GM12878 (cell line): ENCODE results near the gene NCKAP5.

Source experiments
- EZH2 ChIP-seq: IDR thresholded peaks from 2 replicates; pipeline ENCODE4 v1.6.1; 2012; ENCODE audit warnings: low read depth, mild to moderate bottlenecking, control low read depth, inconsistent platforms, low read length, borderline replicate concordance; ENCODE audit not compliant: control insufficient read depth
- POLR2A ChIP-seq: IDR thresholded peaks from 2 replicates; pipeline ENCODE4 v1.6.1; 2011; ENCODE audit warnings: low read depth, mild to moderate bottlenecking, low read length
- RFX5 ChIP-seq: IDR thresholded peaks from 2 replicates; pipeline ENCODE4 v1.6.1; 2011; ENCODE audit warnings: low read depth, low read length, improper control_type of control experiment
- TCF7 ChIP-seq: IDR thresholded peaks from 2 replicates; pipeline ENCODE4 v1.6.1; 2014; ENCODE audit warnings: antibody characterized with exemption, borderline replicate concordance
- TF ChIP-seq, protein P1 (sequence below): fragments of 450-650 bp; IDR thresholded peaks from 2 replicates; pipeline ENCODE4 v1.6.1; 2017; ENCODE audit warnings: mild to moderate bottlenecking, moderate library complexity
- TF ChIP-seq, protein P2 (sequence below), 3 experiments: IDR thresholded peaks in 2 of 3; conservative IDR thresholded peaks in 1 of 3; 2 replicates each; pipeline ENCODE4 v1.5.1; 2011; ENCODE audit warnings: low read depth in 3 of 3, low read length in 3 of 3, mild to moderate bottlenecking in 3 of 3, control low read depth in 2 of 3, moderate library complexity in 2 of 3, inconsistent platforms in 1 of 3, mixed read lengths in 1 of 3; ENCODE audit not compliant: control insufficient read depth in 2 of 3, insufficient read depth in 1 of 3; ENCODE audit errors: extremely low read depth in 1 of 3
- TF ChIP-seq, protein P3 (sequence below): fragments of 150-350 bp; IDR thresholded peaks from 2 replicates; pipeline ENCODE4 v1.6.1; 2016; ENCODE audit warnings: low read depth, low read length

DNA sequence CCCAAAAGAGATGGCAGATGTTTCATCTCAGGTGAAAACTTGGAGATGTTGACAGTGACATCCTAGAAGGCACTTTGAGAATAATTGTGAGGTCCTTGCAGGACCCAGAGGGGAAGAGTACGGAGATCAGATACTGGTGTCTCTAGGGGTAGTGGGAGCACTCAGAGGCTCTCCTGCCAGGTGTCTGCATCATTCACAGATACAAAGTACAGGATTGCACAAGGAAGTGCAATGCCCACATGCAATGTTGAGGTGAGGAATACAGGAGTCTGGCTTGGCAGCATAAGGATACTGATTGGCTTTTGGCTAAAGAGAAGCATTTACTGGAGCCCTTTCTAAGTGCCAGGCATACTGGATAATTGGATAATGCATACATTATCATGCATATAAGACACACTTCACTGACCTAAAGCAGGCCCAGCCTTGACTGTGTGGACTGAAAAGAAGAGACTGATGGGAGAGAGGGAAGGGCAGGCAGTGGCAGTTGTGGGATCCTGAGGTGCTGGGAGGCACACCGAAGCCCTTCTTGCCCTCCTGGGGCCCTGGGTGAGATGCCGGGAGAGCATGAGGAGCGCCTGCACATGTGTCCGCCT, 31.0 kb upstream of the NCKAP5 start:
- TF ChIP-seq, protein P1, sequence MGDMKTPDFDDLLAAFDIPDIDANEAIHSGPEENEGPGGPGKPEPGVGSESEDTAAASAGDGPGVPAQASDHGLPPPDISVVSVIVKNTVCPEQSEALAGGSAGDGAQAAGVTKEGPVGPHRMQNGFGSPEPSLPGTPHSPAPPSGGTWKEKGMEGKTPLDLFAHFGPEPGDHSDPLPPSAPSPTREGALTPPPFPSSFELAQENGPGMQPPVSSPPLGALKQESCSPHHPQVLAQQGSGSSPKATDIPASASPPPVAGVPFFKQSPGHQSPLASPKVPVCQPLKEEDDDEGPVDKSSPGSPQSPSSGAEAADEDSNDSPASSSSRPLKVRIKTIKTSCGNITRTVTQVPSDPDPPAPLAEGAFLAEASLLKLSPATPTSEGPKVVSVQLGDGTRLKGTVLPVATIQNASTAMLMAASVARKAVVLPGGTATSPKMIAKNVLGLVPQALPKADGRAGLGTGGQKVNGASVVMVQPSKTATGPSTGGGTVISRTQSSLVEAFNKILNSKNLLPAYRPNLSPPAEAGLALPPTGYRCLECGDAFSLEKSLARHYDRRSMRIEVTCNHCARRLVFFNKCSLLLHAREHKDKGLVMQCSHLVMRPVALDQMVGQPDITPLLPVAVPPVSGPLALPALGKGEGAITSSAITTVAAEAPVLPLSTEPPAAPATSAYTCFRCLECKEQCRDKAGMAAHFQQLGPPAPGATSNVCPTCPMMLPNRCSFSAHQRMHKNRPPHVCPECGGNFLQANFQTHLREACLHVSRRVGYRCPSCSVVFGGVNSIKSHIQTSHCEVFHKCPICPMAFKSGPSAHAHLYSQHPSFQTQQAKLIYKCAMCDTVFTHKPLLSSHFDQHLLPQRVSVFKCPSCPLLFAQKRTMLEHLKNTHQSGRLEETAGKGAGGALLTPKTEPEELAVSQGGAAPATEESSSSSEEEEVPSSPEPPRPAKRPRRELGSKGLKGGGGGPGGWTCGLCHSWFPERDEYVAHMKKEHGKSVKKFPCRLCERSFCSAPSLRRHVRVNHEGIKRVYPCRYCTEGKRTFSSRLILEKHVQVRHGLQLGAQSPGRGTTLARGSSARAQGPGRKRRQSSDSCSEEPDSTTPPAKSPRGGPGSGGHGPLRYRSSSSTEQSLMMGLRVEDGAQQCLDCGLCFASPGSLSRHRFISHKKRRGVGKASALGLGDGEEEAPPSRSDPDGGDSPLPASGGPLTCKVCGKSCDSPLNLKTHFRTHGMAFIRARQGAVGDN = no peak
- TF ChIP-seq, protein P2, sequence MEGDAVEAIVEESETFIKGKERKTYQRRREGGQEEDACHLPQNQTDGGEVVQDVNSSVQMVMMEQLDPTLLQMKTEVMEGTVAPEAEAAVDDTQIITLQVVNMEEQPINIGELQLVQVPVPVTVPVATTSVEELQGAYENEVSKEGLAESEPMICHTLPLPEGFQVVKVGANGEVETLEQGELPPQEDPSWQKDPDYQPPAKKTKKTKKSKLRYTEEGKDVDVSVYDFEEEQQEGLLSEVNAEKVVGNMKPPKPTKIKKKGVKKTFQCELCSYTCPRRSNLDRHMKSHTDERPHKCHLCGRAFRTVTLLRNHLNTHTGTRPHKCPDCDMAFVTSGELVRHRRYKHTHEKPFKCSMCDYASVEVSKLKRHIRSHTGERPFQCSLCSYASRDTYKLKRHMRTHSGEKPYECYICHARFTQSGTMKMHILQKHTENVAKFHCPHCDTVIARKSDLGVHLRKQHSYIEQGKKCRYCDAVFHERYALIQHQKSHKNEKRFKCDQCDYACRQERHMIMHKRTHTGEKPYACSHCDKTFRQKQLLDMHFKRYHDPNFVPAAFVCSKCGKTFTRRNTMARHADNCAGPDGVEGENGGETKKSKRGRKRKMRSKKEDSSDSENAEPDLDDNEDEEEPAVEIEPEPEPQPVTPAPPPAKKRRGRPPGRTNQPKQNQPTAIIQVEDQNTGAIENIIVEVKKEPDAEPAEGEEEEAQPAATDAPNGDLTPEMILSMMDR (IDR thresholded peaks at IDR 0.05 in 2 of 3, conservative IDR thresholded peaks at IDR 0.05 in 1 of 3; ENCODE audit: control insufficient read depth in 2 of 3, extremely low read depth in 1 of 3, insufficient read depth in 1 of 3, low read depth in 3 of 3, low read length in 3 of 3) = no peak
- TF ChIP-seq RFX5 (no peak), POLR2A (no peak), TCF7 (no peak), EZH2 (no peak)
- TF ChIP-seq, protein P3, sequence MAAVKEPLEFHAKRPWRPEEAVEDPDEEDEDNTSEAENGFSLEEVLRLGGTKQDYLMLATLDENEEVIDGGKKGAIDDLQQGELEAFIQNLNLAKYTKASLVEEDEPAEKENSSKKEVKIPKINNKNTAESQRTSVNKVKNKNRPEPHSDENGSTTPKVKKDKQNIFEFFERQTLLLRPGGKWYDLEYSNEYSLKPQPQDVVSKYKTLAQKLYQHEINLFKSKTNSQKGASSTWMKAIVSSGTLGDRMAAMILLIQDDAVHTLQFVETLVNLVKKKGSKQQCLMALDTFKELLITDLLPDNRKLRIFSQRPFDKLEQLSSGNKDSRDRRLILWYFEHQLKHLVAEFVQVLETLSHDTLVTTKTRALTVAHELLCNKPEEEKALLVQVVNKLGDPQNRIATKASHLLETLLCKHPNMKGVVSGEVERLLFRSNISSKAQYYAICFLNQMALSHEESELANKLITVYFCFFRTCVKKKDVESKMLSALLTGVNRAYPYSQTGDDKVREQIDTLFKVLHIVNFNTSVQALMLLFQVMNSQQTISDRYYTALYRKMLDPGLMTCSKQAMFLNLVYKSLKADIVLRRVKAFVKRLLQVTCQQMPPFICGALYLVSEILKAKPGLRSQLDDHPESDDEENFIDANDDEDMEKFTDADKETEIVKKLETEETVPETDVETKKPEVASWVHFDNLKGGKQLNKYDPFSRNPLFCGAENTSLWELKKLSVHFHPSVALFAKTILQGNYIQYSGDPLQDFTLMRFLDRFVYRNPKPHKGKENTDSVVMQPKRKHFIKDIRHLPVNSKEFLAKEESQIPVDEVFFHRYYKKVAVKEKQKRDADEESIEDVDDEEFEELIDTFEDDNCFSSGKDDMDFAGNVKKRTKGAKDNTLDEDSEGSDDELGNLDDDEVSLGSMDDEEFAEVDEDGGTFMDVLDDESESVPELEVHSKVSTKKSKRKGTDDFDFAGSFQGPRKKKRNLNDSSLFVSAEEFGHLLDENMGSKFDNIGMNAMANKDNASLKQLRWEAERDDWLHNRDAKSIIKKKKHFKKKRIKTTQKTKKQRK = no peak
